Gastroesophageal sphincter (tissue), 4 donors: ENCODE measurements around the gene PSMD1. TPM values are rescaled to one million over a fixed set of nuclear protein-coding genes. Genes with fewer than 3 reads are reported as not detected.

Experiments used
- ATAC-seq: fragments of 150-250 bp; one replicate; pipeline ENCODE4 v1.9.1; 2016; ENCODE audit warnings: mild to moderate bottlenecking, moderate library complexity
- H3K27ac ChIP-seq, 4 donors: fragments of 200-600 bp; sonication (generic) in 3 of 4; 1 replicate in 3 of 4; 2 replicates in 1 of 4; pipeline ENCODE4 v1.5.1; 2016 to 2019
- H3K27me3 ChIP-seq: fragments of 200-600 bp; sonication (generic); one replicate; pipeline ENCODE4 v1.5.1; 2019
- H3K36me3 ChIP-seq, 2 donors: fragments of 200-600 bp; sonication (generic); one replicate each; pipeline ENCODE4 v1.5.1; 2019; ENCODE audit warnings: control low read depth in 1 of 2
- H3K4me1 ChIP-seq, 3 donors: fragments of 200-600 bp; sonication (generic); 1 replicate in 2 of 3; 2 replicates in 1 of 3; pipeline ENCODE4 v1.5.1; 2016 to 2019; ENCODE audit warnings: control low read depth in 2 of 3
- H3K4me3 ChIP-seq, 2 donors: fragments of 200-600 bp; sonication (generic); one replicate each; pipeline ENCODE4 v1.5.1; 2019; ENCODE audit warnings: mild to moderate bottlenecking in 1 of 2, moderate library complexity in 1 of 2
- H3K9me3 ChIP-seq, 3 donors: fragments of 200-600 bp; sonication (generic); one replicate each; pipeline ENCODE4 v1.5.1; 2017 to 2019; ENCODE audit warnings: control low read depth in 2 of 3
- EP300 ChIP-seq: sonication (generic); formaldehyde crosslinking; IDR thresholded peaks from one replicate; pipeline ENCODE4 v1.6.1; 2017; ENCODE audit warnings: antibody characterized with exemption, mild to moderate bottlenecking
- POLR2A ChIP-seq, 2 donors: fragments of 450-650 bp; IDR thresholded peaks; one replicate each; pipeline ENCODE4 v1.6.1; 2017; ENCODE audit warnings: antibody characterized with exemption in 2 of 2, mild to moderate bottlenecking in 2 of 2, moderate library complexity in 1 of 2
- POLR2AphosphoS5 ChIP-seq: sonication (generic); formaldehyde crosslinking; IDR thresholded peaks from one replicate; pipeline ENCODE4 v1.6.1; 2017; ENCODE audit warnings: antibody characterized with exemption
- WGBS, 2 donors: methylation state at CpG; one replicate each; pipeline ENCODE4 v1.1.5; 2018; ENCODE audit warnings: low coverage in 1 of 2; 5-methylcytosine and 5-hydroxymethylcytosine counted together
- total RNA-seq, 4 donors: library from RNA; depleted of rRNA; stranded (reverse); fragments of >200 nt; gene quantifications; one replicate each; pipeline ENCODE4 v1.1.0, GENCODE V29; 2016
- TF ChIP-seq, protein P1 (sequence below), 4 experiments: fragments of 200-600 bp in 2 of 4; fragments of 450-650 bp in 2 of 4; sonication (generic) in 1 of 4; IDR thresholded peaks; one replicate each; pipeline ENCODE4 v1.5.1; 2017 to 2019; ENCODE audit warnings: antibody characterized with exemption in 4 of 4, mild to moderate bottlenecking in 2 of 4, moderate library complexity in 2 of 4

PSMD1 gene
- total RNA-seq, 4 donors from 2014 or later = 58.8 to 93.4 (median 65.9) TPM

DNA sequence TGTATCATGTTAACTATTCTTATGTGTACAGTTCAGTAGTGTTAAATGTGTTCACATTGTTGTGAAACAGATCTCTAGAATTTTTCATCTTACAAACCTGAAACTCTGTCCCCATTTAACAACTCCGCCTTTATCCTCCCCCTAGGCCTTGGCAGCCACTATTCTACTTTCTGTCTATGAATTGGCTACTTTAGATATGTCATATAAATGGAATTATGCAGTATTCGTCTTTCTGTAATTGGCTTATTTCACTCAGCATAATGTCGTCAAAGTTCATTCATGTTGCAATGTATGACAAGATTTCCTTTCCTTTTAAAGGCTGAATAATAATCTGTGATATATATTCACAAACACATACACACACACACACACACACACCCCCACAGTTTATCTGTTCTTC is 154.1 kb downstream of the PSMD1 start:
- TF ChIP-seq POLR2A (IDR thresholded peaks at IDR 0.05) (no peak), EP300 (no peak), POLR2AphosphoS5 (no peak)
- TF ChIP-seq, protein P1, sequence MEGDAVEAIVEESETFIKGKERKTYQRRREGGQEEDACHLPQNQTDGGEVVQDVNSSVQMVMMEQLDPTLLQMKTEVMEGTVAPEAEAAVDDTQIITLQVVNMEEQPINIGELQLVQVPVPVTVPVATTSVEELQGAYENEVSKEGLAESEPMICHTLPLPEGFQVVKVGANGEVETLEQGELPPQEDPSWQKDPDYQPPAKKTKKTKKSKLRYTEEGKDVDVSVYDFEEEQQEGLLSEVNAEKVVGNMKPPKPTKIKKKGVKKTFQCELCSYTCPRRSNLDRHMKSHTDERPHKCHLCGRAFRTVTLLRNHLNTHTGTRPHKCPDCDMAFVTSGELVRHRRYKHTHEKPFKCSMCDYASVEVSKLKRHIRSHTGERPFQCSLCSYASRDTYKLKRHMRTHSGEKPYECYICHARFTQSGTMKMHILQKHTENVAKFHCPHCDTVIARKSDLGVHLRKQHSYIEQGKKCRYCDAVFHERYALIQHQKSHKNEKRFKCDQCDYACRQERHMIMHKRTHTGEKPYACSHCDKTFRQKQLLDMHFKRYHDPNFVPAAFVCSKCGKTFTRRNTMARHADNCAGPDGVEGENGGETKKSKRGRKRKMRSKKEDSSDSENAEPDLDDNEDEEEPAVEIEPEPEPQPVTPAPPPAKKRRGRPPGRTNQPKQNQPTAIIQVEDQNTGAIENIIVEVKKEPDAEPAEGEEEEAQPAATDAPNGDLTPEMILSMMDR (IDR thresholded peaks at IDR 0.05) = no peak
- 49 to 58% methylated on average over 2 to 3 of the region's 3 CpGs for WGBS, 2 donors
- Histone ChIP-seq H3K4me3 (no peak overlapping the region), H3K9me3 (no peaks in the 10 kb centered on the region), H3K27ac (peak overlapping the region; percentile 72 to 96 (median 90)), H3K27me3 (no peaks in the 10 kb centered on the region), H3K4me1 (peaks cover 0 to 65% (median 0%) of the 10 kb centered on the region in 3 donors), H3K36me3 (peaks cover 0 to 51% of the 10 kb centered on the region in 2 donors)
- no peak for ATAC-seq

GRCh38 chr2:231211486-231211885 is 154.8 kb downstream of the PSMD1 start:
- Histone ChIP-seq H3K27ac (peak overlapping the region; percentile 72 to 96 (median 90)), H3K9me3 (no peaks in the 10 kb centered on the region)
- no peak for ATAC-seq

DNA sequence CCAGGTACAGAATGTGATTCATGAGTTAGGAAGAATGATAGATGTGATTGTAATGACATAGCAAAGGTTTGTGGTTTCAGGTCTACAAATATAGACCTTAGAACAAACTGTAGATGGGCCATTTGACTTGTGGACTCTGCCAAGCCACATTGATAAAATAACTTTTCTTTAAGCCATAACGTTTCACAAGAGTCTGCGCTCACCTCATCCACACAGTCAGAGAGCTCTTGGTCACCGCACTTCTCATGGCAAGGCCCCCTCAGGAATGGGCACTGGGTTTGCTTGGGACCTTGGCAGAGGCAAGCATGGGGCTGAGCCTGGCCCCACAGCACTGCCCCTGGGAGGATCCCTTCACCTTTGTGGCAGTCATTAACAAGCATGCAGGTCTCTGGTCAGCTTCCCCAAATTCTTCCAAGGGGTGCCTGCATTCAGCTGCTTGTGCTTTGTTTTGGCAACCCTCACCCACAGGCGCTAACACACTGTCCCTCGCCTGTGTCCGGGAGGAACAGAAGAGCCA is 155.7 kb downstream of the PSMD1 start:
- Histone ChIP-seq H3K27ac (peak overlapping the region; percentile 85 to 96 (median 90)), H3K4me1 (peaks cover 0 to 51% (median 0%) of the 10 kb centered on the region in 3 donors)
- peak; percentile 77 for ATAC-seq

More at GRCh38 chr2:231211486-231211885, 154.8 kb downstream of the PSMD1 start:
- H3K36me3 ChIP-seq = peaks cover 0 to 59% of the 10 kb centered on the region in 2 donors
- H3K4me3 ChIP-seq = no peak overlapping the region
- 9 to 26% methylated on average over 2 of the region's 2 CpGs for WGBS, 2 donors
- TF ChIP-seq EP300 = no peak
- TF ChIP-seq POLR2A (IDR thresholded peaks at IDR 0.05) = no peak
- no peak for TF ChIP-seq POLR2AphosphoS5
- TF ChIP-seq, protein P1 (IDR thresholded peaks at IDR 0.05) = no peak
- peaks cover 0 to 58% (median 0%) of the 10 kb centered on the region in 3 donors for H3K4me1 ChIP-seq
- no peaks in the 10 kb centered on the region for H3K27me3 ChIP-seq

GRCh38 chr2:231213931-231214642 is 157.4 kb downstream of the PSMD1 start:
- Histone ChIP-seq H3K9me3 (no peaks in the 10 kb centered on the region), H3K4me3 (no peak overlapping the region), H3K27ac (peak overlapping the region in 3 of 4 donors; percentile 85 to 96 (median 95)), H3K36me3 (peaks cover 0 to 73% of the 10 kb centered on the region in 2 donors), H3K27me3 (no peaks in the 10 kb centered on the region), H3K4me1 (peaks cover 0 to 39% (median 0%) of the 10 kb centered on the region in 3 donors)
- WGBS, 2 donors = 83 to 100% methylated on average over 2 to 3 of the region's 6 CpGs
- ATAC-seq = no peak
- TF ChIP-seq POLR2AphosphoS5 (no peak), POLR2A (IDR thresholded peaks at IDR 0.05) (no peak)

More for the DNA sequence above, 155.7 kb downstream of the PSMD1 start:
- no peaks in the 10 kb centered on the region for H3K27me3 ChIP-seq
- no peak overlapping the region for H3K4me3 ChIP-seq
- H3K36me3 ChIP-seq = peaks cover 0 to 68% of the 10 kb centered on the region in 2 donors
- 18 to 63% methylated on average over 2 to 6 of the region's 6 CpGs for WGBS, 2 donors
- H3K9me3 ChIP-seq = no peaks in the 10 kb centered on the region
- TF ChIP-seq POLR2A (IDR thresholded peaks at IDR 0.05) = no peak
- TF ChIP-seq POLR2AphosphoS5 = peak; percentile 72

GRCh38 chr2:231218366-231218765 is 161.7 kb downstream of the PSMD1 start:
- Histone ChIP-seq H3K4me3 (no peak overlapping the region), H3K27ac (peak overlapping the region in 3 of 4 donors; percentile 53 to 96 (median 85)), H3K27me3 (no peaks in the 10 kb centered on the region), H3K36me3 (peaks cover 0 to 75% of the 10 kb centered on the region in 2 donors), H3K4me1 (peaks cover 3 to 35% (median 8%) of the 10 kb centered on the region in 3 donors), H3K9me3 (no peaks in the 10 kb centered on the region)
- TF ChIP-seq, protein P1 (IDR thresholded peaks at IDR 0.05) = no peak
- no peak for TF ChIP-seq EP300
- no peak for TF ChIP-seq POLR2AphosphoS5
- no peak for TF ChIP-seq POLR2A (IDR thresholded peaks at IDR 0.05)
- 65 to 73% methylated on average over 3 of the region's 3 CpGs for WGBS, 2 donors
- ATAC-seq = no peak
